GM18909 (cell line): ENCODE data around the gene TBC1D22A.

Source experiments
- ATAC-seq: cut with Tn5 transposase; IDR thresholded peaks from one replicate; pipeline ENCODE4 v1.9.1; 2021; ENCODE audit warnings: mild to moderate bottlenecking; ENCODE audit not compliant: unreplicated experiment, poor library complexity

TBC1D22A gene

GRCh38 chr22:47059076-47059475 is 296.6 kb downstream of the TBC1D22A start:
- no peak for ATAC-seq

GRCh38 chr22:47059701-47060161 is 297.3 kb downstream of the TBC1D22A start:
- no peak for ATAC-seq

GRCh38 chr22:47060718-47061117 is 298.3 kb downstream of the TBC1D22A start:
- ATAC-seq: no peak

- ATAC-seq: no peak
Observed at GRCh38 chr22:47061226-47061625, 298.8 kb downstream of the TBC1D22A start.

GRCh38 chr22:47062126-47062525 is 299.7 kb downstream of the TBC1D22A start:
- ATAC-seq: no peak

GRCh38 chr22:47063071-47063509 is 300.6 kb downstream of the TBC1D22A start:
- ATAC-seq: no peak

GRCh38 chr22:47063606-47064005 is 301.2 kb downstream of the TBC1D22A start:
- ATAC-seq: no peak

GRCh38 chr22:47064016-47064415 is 301.6 kb downstream of the TBC1D22A start:
- ATAC-seq: no peak

- no peak for ATAC-seq
Observed at GRCh38 chr22:47064416-47064815, 302.0 kb downstream of the TBC1D22A start.

GRCh38 chr22:47065756-47066615 is 303.5 kb downstream of the TBC1D22A start:
- ATAC-seq: no peak

- no peak for ATAC-seq
Observed at GRCh38 chr22:47066616-47066905, 304.1 kb downstream of the TBC1D22A start.

- ATAC-seq: no peak
Observed at GRCh38 chr22:47067321-47067890, 305.0 kb downstream of the TBC1D22A start.

GRCh38 chr22:47067911-47068625 is 305.6 kb downstream of the TBC1D22A start:
- ATAC-seq: no peak

GRCh38 chr22:47068626-47068996 is 306.2 kb downstream of the TBC1D22A start:
- no peak for ATAC-seq

- ATAC-seq: no peak
Observed at GRCh38 chr22:47069270-47069669, 306.8 kb downstream of the TBC1D22A start.

- no peak for ATAC-seq
Observed at GRCh38 chr22:47071078-47071806, 308.8 kb downstream of the TBC1D22A start.

GRCh38 chr22:47071807-47072641 is 309.6 kb downstream of the TBC1D22A start:
- no peak for ATAC-seq

- no peak for ATAC-seq
Observed at GRCh38 chr22:47072642-47072967, 310.2 kb downstream of the TBC1D22A start.

- no peak for ATAC-seq
Observed at GRCh38 chr22:47073075-47073474, 310.6 kb downstream of the TBC1D22A start.

- ATAC-seq: no peak
Observed at GRCh38 chr22:47074105-47074504, 311.7 kb downstream of the TBC1D22A start.
